ENCODE results near the gene SYT9.

GRCh38 chr11:7251487-7251835, 243 bp upstream of the SYT9 start:
- TF ChIP-seq CTCF (IDR thresholded peaks at IDR 0.05; ENCODE audit: insufficient read depth, low read depth, low read length), result no peak
- peak; percentile 3 for TF ChIP-seq EZH2 (IDR thresholded peaks at IDR 0.05; ENCODE audit: insufficient read depth, low read length)

Measured in astrocyte (in vitro differentiated cells and primary cell).